ENCODE data around the gene CUBN.

CUBN gene

GRCh38 chr10:17031637-17032635 lies 97.7 kb downstream of the CUBN start:
- Histone ChIP-seq H3K9me3 (no peaks in the 10 kb centered on the region), H3K27ac (no peak overlapping the region), H3K36me3 (no peaks in the 10 kb centered on the region), H3K4me3 (no peak overlapping the region), H3K4me1 (peaks cover 0 to 17% (median 3%) of the 10 kb centered on the region in 4 donors), H3K27me3 (no peaks in the 10 kb centered on the region)
- DNase-seq: no peak
- TF ChIP-seq CTCF (IDR thresholded peaks at IDR 0.05): no peak
- intact Hi-C loops (cut with DNase I; ENCODE audit: low total_unique reads): no loop called here

- H3K9me3 ChIP-seq: no peaks in the 10 kb centered on the region
- TF ChIP-seq CTCF (IDR thresholded peaks at IDR 0.05): no peak
- peaks cover 0 to 36% (median 5%) of the 10 kb centered on the region in 4 donors for H3K4me1 ChIP-seq
- H3K27ac ChIP-seq: no peak overlapping the region
- H3K36me3 ChIP-seq: no peaks in the 10 kb centered on the region
- peak overlapping the region in 1 of 2 donors; percentile 14 for H3K4me3 ChIP-seq
- intact Hi-C loops (cut with DNase I; ENCODE audit: low total_unique reads): no loop called here
- peak; percentile 78 for DNase-seq
- no peaks in the 10 kb centered on the region for H3K27me3 ChIP-seq
Observed at GRCh38 chr10:17029581-17030271, 99.9 kb downstream of the CUBN start.

- Histone ChIP-seq H3K4me3 (peak overlapping the region in 1 of 2 donors; percentile 14), H3K27ac (peak overlapping the region; percentile 18 to 26), H3K9me3 (no peaks in the 10 kb centered on the region), H3K27me3 (no peaks in the 10 kb centered on the region), H3K36me3 (no peaks in the 10 kb centered on the region), H3K4me1 (peaks cover 0 to 40% (median 5%) of the 10 kb centered on the region in 4 donors)
- intact Hi-C loops (cut with DNase I; ENCODE audit: low total_unique reads): no loop called here
- no peak for TF ChIP-seq CTCF (IDR thresholded peaks at IDR 0.05)
- no peak for DNase-seq
Observed at GRCh38 chr10:17029239-17029580, 100.4 kb downstream of the CUBN start.

- no peak overlapping the region for H3K4me3 ChIP-seq
- intact Hi-C loops (cut with DNase I; ENCODE audit: low total_unique reads): no loop called here
- TF ChIP-seq CTCF (IDR thresholded peaks at IDR 0.05): no peak
- DNase-seq: no peak
- peaks cover 0 to 44% (median 5%) of the 10 kb centered on the region in 4 donors for H3K4me1 ChIP-seq
- H3K27me3 ChIP-seq: no peaks in the 10 kb centered on the region
- no peaks in the 10 kb centered on the region for H3K9me3 ChIP-seq
- no peaks in the 10 kb centered on the region for H3K36me3 ChIP-seq
- H3K27ac ChIP-seq: peak overlapping the region; percentile 18 to 26
Observed at GRCh38 chr10:17028798-17029197, 100.8 kb downstream of the CUBN start.

- peaks cover 0 to 58% (median 5%) of the 10 kb centered on the region in 4 donors for H3K4me1 ChIP-seq
- H3K36me3 ChIP-seq: no peaks in the 10 kb centered on the region
- H3K4me3 ChIP-seq: no peak overlapping the region
- peak overlapping the region in 1 of 2 donors; percentile 60 for H3K27ac ChIP-seq
- no peak for TF ChIP-seq CTCF (IDR thresholded peaks at IDR 0.05)
- H3K27me3 ChIP-seq: no peaks in the 10 kb centered on the region
- intact Hi-C loops (cut with DNase I; ENCODE audit: low total_unique reads): no loop called here
- no peaks in the 10 kb centered on the region for H3K9me3 ChIP-seq
- DNase-seq: no peak
Observed at GRCh38 chr10:17026686-17027485, 102.7 kb downstream of the CUBN start.
